Measurements from ENCODE around the gene TMEM151A. TPM values are rescaled to one million over a fixed set of nuclear protein-coding genes. Genes with fewer than 3 reads are reported as not detected.

Gene TMEM151A
- total RNA-seq, 4 donors from 2014 or later: not detected

- WGBS, 2 donors: 61 to 66% methylated on average over 14 to 16 of the region's 17 CpGs
- Histone ChIP-seq H3K27me3 (peaks cover 0 to 37% of the 10 kb centered on the region in 2 donors), H3K9me3 (no peaks in the 10 kb centered on the region), H3K4me3 (no peak overlapping the region), H3K4me1 (peaks cover 0 to 30% (median 18%) of the 10 kb centered on the region in 4 donors), H3K27ac (no peak overlapping the region), H3K36me3 (no peaks in the 10 kb centered on the region)
- TF ChIP-seq CTCF (IDR thresholded peaks at IDR 0.05) (no peak), EP300 (IDR thresholded peaks at IDR 0.05) (no peak), POLR2A (IDR thresholded peaks at IDR 0.05) (no peak)
- DNase-seq (ENCODE audit: low spot score in 2 of 2): no peak
These were observed 1.0 kb downstream of the TMEM151A start for GRCh38 chr11:66292543-66293332.

- no peak for TF ChIP-seq POLR2A (IDR thresholded peaks at IDR 0.05)
- TF ChIP-seq CTCF (IDR thresholded peaks at IDR 0.05): no peak
- no peak for TF ChIP-seq EP300 (IDR thresholded peaks at IDR 0.05)
- no peak for DNase-seq (ENCODE audit: low spot score in 2 of 2)
- peaks cover 0 to 37% of the 10 kb centered on the region in 2 donors for H3K27me3 ChIP-seq
- no peaks in the 10 kb centered on the region for H3K36me3 ChIP-seq
- 70 to 77% methylated on average over 4 of the region's 4 CpGs for WGBS, 2 donors
- no peak overlapping the region for H3K27ac ChIP-seq
- H3K9me3 ChIP-seq: no peaks in the 10 kb centered on the region
- peaks cover 0 to 24% (median 12%) of the 10 kb centered on the region in 4 donors for H3K4me1 ChIP-seq
- H3K4me3 ChIP-seq: no peak overlapping the region
These were observed 1.7 kb downstream of the TMEM151A start for GRCh38 chr11:66293352-66293751.

- peaks cover 0 to 37% of the 10 kb centered on the region in 2 donors for H3K27me3 ChIP-seq
- H3K9me3 ChIP-seq: no peaks in the 10 kb centered on the region
- 80 to 83% methylated on average over 20 to 23 of the region's 30 CpGs for WGBS, 2 donors
- H3K36me3 ChIP-seq: no peaks in the 10 kb centered on the region
- peaks cover 0 to 24% (median 12%) of the 10 kb centered on the region in 4 donors for H3K4me1 ChIP-seq
- no peak for TF ChIP-seq POLR2A (IDR thresholded peaks at IDR 0.05)
- TF ChIP-seq CTCF (IDR thresholded peaks at IDR 0.05): no peak
- no peak for TF ChIP-seq EP300 (IDR thresholded peaks at IDR 0.05)
- no peak overlapping the region for H3K4me3 ChIP-seq
- H3K27ac ChIP-seq: no peak overlapping the region
- DNase-seq (ENCODE audit: low spot score in 2 of 2): no peak
These were observed 2.3 kb downstream of the TMEM151A start for GRCh38 chr11:66293777-66294625.

- peaks cover 0 to 37% of the 10 kb centered on the region in 2 donors for H3K27me3 ChIP-seq
- TF ChIP-seq CTCF (IDR thresholded peaks at IDR 0.05): no peak
- TF ChIP-seq POLR2A (IDR thresholded peaks at IDR 0.05): no peak
- no peak for TF ChIP-seq EP300 (IDR thresholded peaks at IDR 0.05)
These were observed 3.2 kb downstream of the TMEM151A start for GRCh38 chr11:66294626-66295620.

More at GRCh38 chr11:66294626-66295620, 3.2 kb downstream of the TMEM151A start:
- Histone ChIP-seq H3K36me3 (no peaks in the 10 kb centered on the region), H3K9me3 (no peaks in the 10 kb centered on the region), H3K4me3 (no peak overlapping the region), H3K27ac (no peak overlapping the region), H3K4me1 (peaks cover 0 to 18% (median 6%) of the 10 kb centered on the region in 4 donors)
- 82 to 91% methylated on average over 87 to 101 of the region's 123 CpGs for WGBS, 2 donors
- no peak for DNase-seq (ENCODE audit: low spot score in 2 of 2)
